Thyroid gland (tissue), 4 donors: Measurements from ENCODE around the gene LIX1L.
"Not testable (repeated sequence)": the region's sequence is repeated elsewhere in the genome, so short reads cannot be mapped to it uniquely, and the experiment has no call there.

Source experiments
- CTCF ChIP-seq, 6 experiments: fragments of 200-600 bp in 3 of 6; fragments of 450-650 bp in 3 of 6; sonication (generic) in 3 of 6; IDR thresholded peaks; one replicate each; pipeline ENCODE4 v1.5.1; 2016 to 2019; ENCODE audit warnings: antibody characterized with exemption in 6 of 6, mild to moderate bottlenecking in 2 of 6, inconsistent platforms in 1 of 6, moderate library complexity in 1 of 6
- POLR2A ChIP-seq, 2 donors: fragments of 450-650 bp; IDR thresholded peaks; one replicate each; pipeline ENCODE4 v1.6.1; 2017; ENCODE audit warnings: antibody characterized with exemption in 2 of 2, mild to moderate bottlenecking in 2 of 2, moderate library complexity in 1 of 2

DNA sequence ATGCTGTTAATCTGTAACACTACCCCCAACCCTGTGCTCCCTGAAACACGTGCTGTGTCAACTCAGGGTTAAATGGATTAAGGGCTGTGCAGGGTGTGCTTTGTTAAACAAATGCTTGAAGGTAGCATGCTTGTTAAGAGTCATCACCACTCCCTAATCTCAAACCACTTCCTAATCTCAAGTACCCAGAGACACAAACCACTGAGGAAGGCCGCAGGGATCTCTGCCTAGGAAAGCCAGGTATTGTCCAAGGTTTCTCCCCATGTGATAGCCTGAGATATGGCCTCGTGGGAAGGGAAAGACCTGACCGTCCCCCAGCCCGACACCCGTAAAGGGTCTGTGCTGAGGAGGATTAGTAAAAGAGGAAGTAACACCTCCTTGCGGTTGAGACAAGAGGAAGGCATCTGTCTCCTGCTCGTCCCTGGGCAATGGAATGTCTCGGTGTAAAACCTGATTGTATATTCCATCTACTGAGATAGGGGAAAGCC, 25.3 kb downstream of the LIX1L start:
- TF ChIP-seq CTCF, POLR2A (IDR thresholded peaks at IDR 0.05): not testable (repeated sequence)
